Kidney (tissue), 14 donors: ENCODE measurements around the gene GFPT2. TPM values are rescaled to one million over a fixed set of nuclear protein-coding genes. Genes with fewer than 3 reads are reported as not detected.

Source experiments
- DNase-seq, 5 donors: peaks; one replicate each; pipeline ENCODE4 v3.0.0-alpha.2; 2013 to 2020
- FAIRE-seq: peaks from 2 replicates; lab custom pipeline; 2012; peaks lifted over from hg19 to GRCh38; lab: Jason Lieb, UNC
- H3K27ac ChIP-seq, 2 donors: one replicate each; pipeline ENCODE4 v1.7.0; 2013; ENCODE audit warnings: low read depth in 2 of 2, low read length in 2 of 2, inconsistent platforms in 1 of 2
- H3K27me3 ChIP-seq: one replicate; pipeline ENCODE4 v1.7.1; 2013; ENCODE audit warnings: low read length, inconsistent platforms; ENCODE audit not compliant: control insufficient read depth, insufficient read depth
- H3K36me3 ChIP-seq, 3 donors: one replicate each; pipeline versions ENCODE4 v1.7.0 to v1.7.1; 2013; ENCODE audit warnings: low read length in 3 of 3, control low read depth in 1 of 3, inconsistent platforms in 1 of 3; ENCODE audit not compliant: insufficient read depth in 3 of 3, control insufficient read depth in 2 of 3
- H3K4me1 ChIP-seq, 3 donors: one replicate each; pipeline versions ENCODE4 v1.7.0 to v1.7.1; 2013; ENCODE audit warnings: low read length in 3 of 3, inconsistent platforms in 1 of 3, low read depth in 1 of 3; ENCODE audit not compliant: control insufficient read depth in 2 of 3, insufficient read depth in 2 of 3
- H3K4me3 ChIP-seq, 3 donors: one replicate each; pipeline versions ENCODE4 v1.7.0 to v1.8.1; 2013; ENCODE audit warnings: low read length in 3 of 3, control low read depth in 1 of 3, inconsistent platforms in 1 of 3
- H3K9ac ChIP-seq, 3 donors: one replicate each; pipeline versions ENCODE4 v1.7.0 to v1.7.1; 2013; ENCODE audit warnings: low read length in 3 of 3, control low read depth in 1 of 3, inconsistent platforms in 1 of 3
- H3K9me3 ChIP-seq, 3 donors: one replicate each; pipeline versions ENCODE4 v1.7.0 to v1.7.1; 2013; ENCODE audit warnings: low read length in 3 of 3, control low read depth in 1 of 3, inconsistent platforms in 1 of 3; ENCODE audit not compliant: control insufficient read depth in 2 of 3, insufficient read depth in 1 of 3
- intact Hi-C: fragments of 100-400 bp; cut with DNase I; formaldehyde crosslinking; loops from one replicate; pipeline ENCODE4 v1.11.1; 2022
- polyA plus RNA-seq: library from polyadenylated mRNA; stranded (reverse); fragments of 350-450 nt; fragmentation: Illumina TruSeq; extraction: RNeasy Lipid Tissue Mini Kit (QIAGEN cat#74804); gene quantifications from one replicate; pipeline ENCODE4 v1.2.3, GENCODE V29; 2014; ENCODE audit warnings: low read depth, low replicate concordance; ENCODE audit not compliant: insufficient read depth
- total RNA-seq: library from RNA; stranded (reverse); fragmentation: NEBNext Ultra II Directional; extraction: Animal tissue kit (Norgen Biotek cat#: 25700); gene quantifications from one replicate; pipeline ENCODE4 v1.2.1, GENCODE V29; 2021
- TF ChIP-seq, protein P1 (sequence below): IDR thresholded peaks from 3 replicates; pipeline ENCODE4 v1.5.1; 2012; ENCODE audit warnings: mild to moderate bottlenecking, moderate library complexity, borderline replicate concordance; ENCODE audit not compliant: insufficient read depth; ENCODE audit errors: extremely low read depth
- donor health status: control.
- donor health status: control.
- donor health status: control.
- donor health status: control.
- donor health status: control.
- donor health status: DM: yes; HTN: yes; CAD: no.
- donor health status: Normal renal cell carcinoma (clear cell type).

GFPT2 gene
- total and polyA plus RNA-seq, 2 donors from 2014 or later, result 2.7 to 15.9 TPM

DNA sequence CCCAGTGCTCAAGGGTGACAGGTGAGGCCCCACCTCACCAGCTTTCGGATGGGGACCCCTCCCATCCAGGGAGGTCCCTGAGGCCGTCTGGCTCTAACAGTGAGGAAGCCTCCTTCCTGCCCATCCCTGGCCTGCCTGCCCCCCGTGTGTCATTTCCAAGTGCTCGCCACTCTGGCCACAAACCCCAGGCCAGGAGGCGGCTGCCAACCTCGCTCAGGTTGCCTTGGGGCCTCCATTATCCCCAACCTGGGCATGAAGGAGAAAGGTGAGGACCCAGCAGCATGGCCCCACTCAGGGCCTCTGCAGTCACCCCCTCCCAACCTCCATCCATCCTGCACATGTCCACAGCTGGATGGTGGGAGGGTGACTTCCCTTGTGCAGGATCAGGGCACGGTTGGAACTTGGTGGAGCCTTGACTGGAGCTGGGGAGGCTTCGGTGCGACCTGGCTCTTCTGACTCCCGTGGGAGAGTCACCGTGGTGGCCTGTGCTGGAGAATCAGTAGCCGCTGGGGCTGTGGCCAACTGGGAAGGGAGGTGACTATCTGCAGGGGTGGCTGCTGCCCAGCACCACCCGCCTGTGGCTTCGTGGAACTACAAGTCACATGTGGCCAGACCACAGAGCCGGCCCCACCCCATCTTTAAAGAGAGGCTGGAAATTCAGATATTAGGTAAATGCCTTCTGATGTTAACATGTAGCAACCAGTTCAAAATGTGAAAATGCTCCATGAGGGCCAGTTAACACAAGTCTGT is 37.5 kb upstream of the GFPT2 start:
- no peaks in the 10 kb centered on the region for H3K9me3 ChIP-seq
- no peak overlapping the region for H3K4me3 ChIP-seq
- no peak for DNase-seq
- FAIRE-seq, result no peak
- intact Hi-C loops, result no loop called here
- no peaks in the 10 kb centered on the region for H3K4me1 ChIP-seq
- H3K27ac ChIP-seq, result no peak overlapping the region
- H3K36me3 ChIP-seq, result no peaks in the 10 kb centered on the region
- H3K27me3 ChIP-seq, result no peaks in the 10 kb centered on the region
- TF ChIP-seq, protein P1, sequence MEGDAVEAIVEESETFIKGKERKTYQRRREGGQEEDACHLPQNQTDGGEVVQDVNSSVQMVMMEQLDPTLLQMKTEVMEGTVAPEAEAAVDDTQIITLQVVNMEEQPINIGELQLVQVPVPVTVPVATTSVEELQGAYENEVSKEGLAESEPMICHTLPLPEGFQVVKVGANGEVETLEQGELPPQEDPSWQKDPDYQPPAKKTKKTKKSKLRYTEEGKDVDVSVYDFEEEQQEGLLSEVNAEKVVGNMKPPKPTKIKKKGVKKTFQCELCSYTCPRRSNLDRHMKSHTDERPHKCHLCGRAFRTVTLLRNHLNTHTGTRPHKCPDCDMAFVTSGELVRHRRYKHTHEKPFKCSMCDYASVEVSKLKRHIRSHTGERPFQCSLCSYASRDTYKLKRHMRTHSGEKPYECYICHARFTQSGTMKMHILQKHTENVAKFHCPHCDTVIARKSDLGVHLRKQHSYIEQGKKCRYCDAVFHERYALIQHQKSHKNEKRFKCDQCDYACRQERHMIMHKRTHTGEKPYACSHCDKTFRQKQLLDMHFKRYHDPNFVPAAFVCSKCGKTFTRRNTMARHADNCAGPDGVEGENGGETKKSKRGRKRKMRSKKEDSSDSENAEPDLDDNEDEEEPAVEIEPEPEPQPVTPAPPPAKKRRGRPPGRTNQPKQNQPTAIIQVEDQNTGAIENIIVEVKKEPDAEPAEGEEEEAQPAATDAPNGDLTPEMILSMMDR, result no peak
- no peak overlapping the region for H3K9ac ChIP-seq

DNA sequence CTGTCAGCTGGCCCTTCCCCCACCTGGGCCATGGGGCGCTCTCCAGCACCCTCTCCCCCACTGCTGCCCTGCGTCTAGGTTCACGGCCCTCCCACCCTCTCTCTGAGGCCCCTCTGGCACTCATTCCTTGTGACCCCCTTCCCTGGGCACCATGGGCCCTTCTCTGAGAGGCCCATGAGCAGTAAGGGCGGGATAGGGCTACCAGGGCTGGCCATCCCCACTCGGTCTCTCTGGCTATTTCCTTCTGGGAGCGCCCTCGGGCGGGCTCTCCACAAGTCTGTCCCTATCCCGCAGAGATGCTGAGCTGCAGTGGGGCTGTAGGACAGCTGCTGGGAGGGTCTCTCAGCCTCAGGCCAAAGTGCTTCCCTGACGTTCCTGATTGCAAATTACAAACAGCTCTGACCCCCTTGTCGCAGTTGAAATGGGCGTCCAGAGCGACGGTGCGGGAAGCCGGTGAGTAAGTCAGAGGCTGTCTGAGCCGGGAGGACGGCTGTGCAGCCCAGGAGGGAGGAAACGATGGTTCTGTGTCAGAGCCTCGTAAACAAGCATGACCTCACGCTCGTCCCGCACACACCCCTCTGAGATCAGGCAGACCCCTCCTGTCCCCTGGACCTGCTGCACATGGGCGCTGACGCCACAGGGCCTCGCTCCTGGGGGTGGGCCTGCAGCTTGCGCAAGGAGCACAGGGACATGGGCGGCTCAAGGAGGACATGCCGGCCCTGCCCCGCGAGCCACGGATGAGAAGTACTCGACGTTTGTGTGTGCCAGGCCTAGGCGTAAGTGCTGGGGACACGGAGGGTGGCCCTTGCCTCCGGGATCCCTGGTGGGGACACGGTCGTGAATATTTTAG is 36.3 kb upstream of the GFPT2 start:
- H3K36me3 ChIP-seq, result no peaks in the 10 kb centered on the region
- no peaks in the 10 kb centered on the region for H3K9me3 ChIP-seq
- H3K27ac ChIP-seq, result no peak overlapping the region
- DNase-seq (no peak), FAIRE-seq (no peak)
- intact Hi-C loops, result no loop called here
- H3K27me3 ChIP-seq, result no peaks in the 10 kb centered on the region
- TF ChIP-seq, protein P1, result no peak
- no peak overlapping the region for H3K4me3 ChIP-seq
- H3K4me1 ChIP-seq, result no peaks in the 10 kb centered on the region
- no peak overlapping the region for H3K9ac ChIP-seq

DNA sequence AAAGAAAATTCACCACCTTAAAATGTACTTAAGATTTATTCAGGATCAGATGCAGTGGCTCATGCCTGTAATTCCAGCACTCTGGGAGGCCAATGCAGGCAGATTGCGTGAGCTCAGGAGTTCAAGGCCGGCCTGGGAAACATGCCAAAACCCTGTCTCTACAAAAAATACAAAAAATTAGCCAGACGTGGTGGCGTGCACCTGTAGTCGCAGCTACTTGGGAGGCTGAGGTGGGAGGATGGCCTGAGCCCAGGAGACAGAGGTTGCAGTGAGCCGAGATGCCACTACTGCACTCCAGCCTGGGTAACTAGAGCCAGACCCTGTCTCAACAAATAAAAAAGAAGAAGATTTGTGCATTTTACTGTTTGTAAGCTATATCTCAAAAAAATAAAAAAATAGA is 34.7 kb upstream of the GFPT2 start:
- Histone ChIP-seq H3K27me3 (no peaks in the 10 kb centered on the region), H3K4me1 (no peaks in the 10 kb centered on the region), H3K36me3 (no peaks in the 10 kb centered on the region), H3K9me3 (no peaks in the 10 kb centered on the region), H3K9ac (no peak overlapping the region), H3K4me3 (no peak overlapping the region), H3K27ac (no peak overlapping the region)
- intact Hi-C loops, result no loop called here
- FAIRE-seq (no peak), DNase-seq (no peak)
- TF ChIP-seq, protein P1, result no peak
